ENCODE results near the gene ALG12.

- TF ChIP-seq POLR2AphosphoS5 (IDR thresholded peaks at IDR 0.05; ENCODE audit: low read depth, low read length) (no peak), RFX5 (IDR thresholded peaks at IDR 0.05; ENCODE audit: low read length) (no peak), TAF1 (IDR thresholded peaks at IDR 0.05; ENCODE audit: borderline replicate concordance, low read depth, low read length) (no peak), JUND (IDR thresholded peaks at IDR 0.05) (no peak), YY1 (IDR thresholded peaks at IDR 0.05; ENCODE audit: low read depth) (no peak), RAD21 (IDR thresholded peaks at IDR 0.05; ENCODE audit: low read length) (no peak), EP300 (IDR thresholded peaks at IDR 0.05; ENCODE audit: borderline replicate concordance in 1 of 2, low read depth in 1 of 2, low read length in 1 of 2) (no peak), USF2 (IDR thresholded peaks at IDR 0.05; ENCODE audit: borderline replicate concordance, low read depth, low read length) (no peak)
- TF ChIP-seq, protein P1, sequence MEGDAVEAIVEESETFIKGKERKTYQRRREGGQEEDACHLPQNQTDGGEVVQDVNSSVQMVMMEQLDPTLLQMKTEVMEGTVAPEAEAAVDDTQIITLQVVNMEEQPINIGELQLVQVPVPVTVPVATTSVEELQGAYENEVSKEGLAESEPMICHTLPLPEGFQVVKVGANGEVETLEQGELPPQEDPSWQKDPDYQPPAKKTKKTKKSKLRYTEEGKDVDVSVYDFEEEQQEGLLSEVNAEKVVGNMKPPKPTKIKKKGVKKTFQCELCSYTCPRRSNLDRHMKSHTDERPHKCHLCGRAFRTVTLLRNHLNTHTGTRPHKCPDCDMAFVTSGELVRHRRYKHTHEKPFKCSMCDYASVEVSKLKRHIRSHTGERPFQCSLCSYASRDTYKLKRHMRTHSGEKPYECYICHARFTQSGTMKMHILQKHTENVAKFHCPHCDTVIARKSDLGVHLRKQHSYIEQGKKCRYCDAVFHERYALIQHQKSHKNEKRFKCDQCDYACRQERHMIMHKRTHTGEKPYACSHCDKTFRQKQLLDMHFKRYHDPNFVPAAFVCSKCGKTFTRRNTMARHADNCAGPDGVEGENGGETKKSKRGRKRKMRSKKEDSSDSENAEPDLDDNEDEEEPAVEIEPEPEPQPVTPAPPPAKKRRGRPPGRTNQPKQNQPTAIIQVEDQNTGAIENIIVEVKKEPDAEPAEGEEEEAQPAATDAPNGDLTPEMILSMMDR (IDR thresholded peaks at IDR 0.05): no peak
Measured at GRCh38 chr22:49906071-49906798, 12.0 kb downstream of the ALG12 start.
